ENCODE measurements around the gene ALDH1A2. TPM values are rescaled to one million over a fixed set of nuclear protein-coding genes. Genes with fewer than 3 reads are reported as not detected.

ALDH1A2 gene
- total RNA-seq, 1 experiment from 2014 or later = 4.0 TPM

DNA sequence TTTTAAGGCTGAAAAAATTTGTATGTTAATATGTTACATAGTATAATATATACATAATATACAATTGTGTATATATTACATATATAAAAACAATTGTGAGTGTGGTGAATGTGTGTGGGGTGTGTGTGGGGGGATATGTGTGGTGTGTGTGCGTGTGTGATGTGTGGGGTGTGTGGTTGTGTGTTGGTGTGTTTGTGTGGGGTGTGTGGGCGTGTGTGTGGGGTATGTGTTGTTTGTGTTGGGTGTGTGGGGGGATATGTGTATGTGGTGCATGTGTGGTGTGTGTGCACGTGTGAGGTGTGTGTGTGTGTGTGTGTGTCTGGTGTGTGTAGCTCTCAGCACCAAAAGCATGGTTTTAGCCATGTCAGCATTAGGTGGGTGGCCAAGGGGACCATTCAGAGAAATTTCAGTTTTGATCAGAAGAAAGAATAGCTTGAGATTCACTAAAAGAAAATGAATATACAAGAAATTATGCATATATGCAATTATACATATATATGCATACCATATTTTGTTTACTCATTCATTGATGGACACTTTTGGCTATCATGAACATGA, 118.9 kb downstream of the ALDH1A2 start:
- Histone ChIP-seq H4K20me1 (ENCODE audit: insufficient read depth) (no peaks in the 10 kb centered on the region), H3K27ac (no peak overlapping the region), H3K79me2 (ENCODE audit: low read depth) (no peaks in the 10 kb centered on the region), H3K4me1 (replicated peaks; ENCODE audit: insufficient read depth) (no peaks in the 10 kb centered on the region), H2AFZ (no peak overlapping the region), H3F3A (ENCODE audit: insufficient read depth, low read depth) (no peaks in the 10 kb centered on the region), H3K27me3 (ENCODE audit: insufficient read depth, low read depth) (peaks cover 5% of the 10 kb centered on the region; the same call in 1 of the 2 replicates), H3K4me3 (no peak overlapping the region), H3K9me3 (ENCODE audit: insufficient read depth, low read depth) (no peaks in the 10 kb centered on the region), H3K4me2 (no peak overlapping the region), H3K36me3 (ENCODE audit: low read depth) (no peaks in the 10 kb centered on the region), H3K9me2 (ENCODE audit: insufficient read depth) (no peaks in the 10 kb centered on the region)
- POLR2A ChIA-PET (ENCODE audit: unreplicated experiment) = no interaction called here
- DNase-seq = no peak
- intact Hi-C loops (cut with micrococcal nuclease; ENCODE audit: unreplicated experiment) = no loop called here
- no TSS peak for BruUV-seq (replicated peaks)
- TF ChIP-seq CTCF (conservative IDR thresholded peaks at IDR 0.05) = no peak
- no peak for TF ChIP-seq EZH2 (IDR thresholded peaks at IDR 0.05; ENCODE audit: low read depth)
- CTCF ChIA-PET = no interaction called here

DNA sequence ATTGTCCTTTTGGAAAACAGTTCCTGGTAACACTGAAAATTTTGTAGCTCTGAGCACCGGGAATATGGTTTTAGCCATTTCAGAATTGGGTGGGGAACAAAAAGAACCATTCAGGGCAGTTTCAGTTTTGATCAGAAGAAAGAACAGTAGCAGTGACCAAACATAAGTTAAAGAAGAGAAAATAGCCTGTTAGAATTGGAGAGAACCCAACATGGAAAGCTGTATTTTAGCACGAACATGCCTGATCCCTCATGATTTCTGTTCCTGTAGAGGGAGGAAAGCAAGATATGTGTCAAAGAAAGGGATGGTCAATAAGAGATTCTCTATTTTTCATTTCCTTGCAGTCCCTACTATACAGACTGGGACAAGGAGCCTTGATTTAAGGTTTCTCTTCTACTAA, 119.9 kb downstream of the ALDH1A2 start:
- H3K9me3 ChIP-seq (ENCODE audit: insufficient read depth, low read depth) = no peaks in the 10 kb centered on the region
- DNase-seq = no peak
- no TSS peak for BruUV-seq (replicated peaks)
- no peak overlapping the region for H3K4me2 ChIP-seq
- ChIA-PET CTCF (no interaction called here), POLR2A (ENCODE audit: unreplicated experiment) (no interaction called here)
- no peak overlapping the region for H2AFZ ChIP-seq
- no peak overlapping the region for H3K27ac ChIP-seq
- intact Hi-C loops (cut with micrococcal nuclease; ENCODE audit: unreplicated experiment) = no loop called here
- peaks cover 5% of the 10 kb centered on the region; the same call in 1 of the 2 replicates for H3K27me3 ChIP-seq (ENCODE audit: insufficient read depth, low read depth)
- H3K9me2 ChIP-seq (ENCODE audit: insufficient read depth) = no peaks in the 10 kb centered on the region
- H3K79me2 ChIP-seq (ENCODE audit: low read depth) = no peaks in the 10 kb centered on the region
- TF ChIP-seq CTCF (conservative IDR thresholded peaks at IDR 0.05) = no peak
- H3F3A ChIP-seq (ENCODE audit: insufficient read depth, low read depth) = no peaks in the 10 kb centered on the region
- no peaks in the 10 kb centered on the region for H3K36me3 ChIP-seq (ENCODE audit: low read depth)
- H4K20me1 ChIP-seq (ENCODE audit: insufficient read depth) = no peaks in the 10 kb centered on the region
- no peaks in the 10 kb centered on the region for H3K4me1 ChIP-seq (replicated peaks; ENCODE audit: insufficient read depth)
- no peak overlapping the region for H3K4me3 ChIP-seq

DNA sequence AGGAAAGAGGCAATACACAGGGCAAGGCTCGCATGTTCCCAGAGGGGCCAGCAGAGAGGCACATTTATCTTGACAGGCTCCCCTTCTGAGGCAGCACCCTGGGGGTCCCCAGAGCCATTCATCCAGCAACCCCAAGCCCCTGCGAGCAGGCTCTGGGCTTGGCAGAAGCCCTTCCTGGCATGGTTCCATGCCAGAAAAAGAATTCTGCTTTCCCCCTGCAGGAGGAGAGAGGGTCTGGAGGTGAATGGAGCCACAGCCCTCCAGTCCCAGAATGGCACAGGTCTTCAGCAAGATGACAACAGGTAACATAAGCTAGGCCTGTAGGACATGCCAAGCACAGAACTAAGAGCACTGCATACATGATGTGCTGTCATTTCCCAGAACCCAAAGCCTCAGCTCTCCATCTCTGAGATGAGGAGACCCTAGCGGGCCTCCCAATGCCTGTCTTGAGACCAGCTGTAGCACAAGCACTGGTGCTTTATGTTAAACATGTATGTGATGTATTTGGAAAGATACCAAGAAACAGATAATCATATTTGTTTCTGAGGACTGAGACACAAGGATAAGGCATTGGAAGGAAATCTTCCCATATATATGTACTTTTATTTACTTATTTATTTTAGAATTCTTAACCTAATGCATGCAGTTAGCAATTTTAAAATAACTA, 121.6 kb downstream of the ALDH1A2 start:
- ChIA-PET CTCF (no interaction called here), POLR2A (ENCODE audit: unreplicated experiment) (no interaction called here)
- no peaks in the 10 kb centered on the region for H3K9me2 ChIP-seq (ENCODE audit: insufficient read depth)
- no peak for TF ChIP-seq EZH2 (IDR thresholded peaks at IDR 0.05; ENCODE audit: low read depth)
- H3K4me3 ChIP-seq = no peak overlapping the region
- no peak overlapping the region for H2AFZ ChIP-seq
- no peaks in the 10 kb centered on the region for H3K36me3 ChIP-seq (ENCODE audit: low read depth)
- no peaks in the 10 kb centered on the region for H3K9me3 ChIP-seq (ENCODE audit: insufficient read depth, low read depth)
- no TSS peak for BruUV-seq (replicated peaks)
- H3K4me2 ChIP-seq = no peak overlapping the region
- intact Hi-C loops (cut with micrococcal nuclease; ENCODE audit: unreplicated experiment) = no loop called here
- no peak for DNase-seq
- peaks cover 5% of the 10 kb centered on the region; the same call in 1 of the 2 replicates for H3K27me3 ChIP-seq (ENCODE audit: insufficient read depth, low read depth)
- no peaks in the 10 kb centered on the region for H3F3A ChIP-seq (ENCODE audit: insufficient read depth, low read depth)
- no peaks in the 10 kb centered on the region for H3K4me1 ChIP-seq (replicated peaks; ENCODE audit: insufficient read depth)
- no peaks in the 10 kb centered on the region; the same call in 1 of the 2 replicates for H4K20me1 ChIP-seq (ENCODE audit: insufficient read depth)
- no peaks in the 10 kb centered on the region for H3K79me2 ChIP-seq (ENCODE audit: low read depth)
- H3K27ac ChIP-seq = no peak overlapping the region
